GM12801 (cell line): Measurements from ENCODE around the gene S100A4.

ENCODE experiments used
- CTCF ChIP-seq: IDR thresholded peaks from one replicate; pipeline ENCODE4 v1.5.1; 2011; ENCODE audit warnings: control low read depth; ENCODE audit not compliant: insufficient read length; ENCODE audit errors: extremely low read depth

The S100A4 gene

GRCh38 chr1:153578936-153579335 is 33.3 kb upstream of the S100A4 start:
- no peak for TF ChIP-seq CTCF

- TF ChIP-seq CTCF = no peak
Observed at GRCh38 chr1:153578490-153578889, 32.9 kb upstream of the S100A4 start.

GRCh38 chr1:153577624-153578051 is 32.0 kb upstream of the S100A4 start:
- TF ChIP-seq CTCF = no peak

GRCh38 chr1:153577138-153577537 is 31.5 kb upstream of the S100A4 start:
- no peak for TF ChIP-seq CTCF

GRCh38 chr1:153573351-153573750 is 27.7 kb upstream of the S100A4 start:
- TF ChIP-seq CTCF = no peak

GRCh38 chr1:153572569-153573015 is 27.0 kb upstream of the S100A4 start:
- no peak for TF ChIP-seq CTCF

GRCh38 chr1:153571706-153572105 is 26.1 kb upstream of the S100A4 start:
- TF ChIP-seq CTCF = no peak

- no peak for TF ChIP-seq CTCF
Observed at GRCh38 chr1:153570874-153571273, 25.3 kb upstream of the S100A4 start.
